ENCODE measurements around the gene S100A8. TPM values are rescaled to one million over a fixed set of nuclear protein-coding genes. Genes with fewer than 3 reads are reported as not detected.
"Not testable (repeated sequence)": the region's sequence is repeated elsewhere in the genome, so short reads cannot be mapped to it uniquely, and the experiment has no call there.

The S100A8 gene
- total RNA-seq, 4 donors from 2014 or later, result 2.4 to 118 (median 10.6) TPM

DNA sequence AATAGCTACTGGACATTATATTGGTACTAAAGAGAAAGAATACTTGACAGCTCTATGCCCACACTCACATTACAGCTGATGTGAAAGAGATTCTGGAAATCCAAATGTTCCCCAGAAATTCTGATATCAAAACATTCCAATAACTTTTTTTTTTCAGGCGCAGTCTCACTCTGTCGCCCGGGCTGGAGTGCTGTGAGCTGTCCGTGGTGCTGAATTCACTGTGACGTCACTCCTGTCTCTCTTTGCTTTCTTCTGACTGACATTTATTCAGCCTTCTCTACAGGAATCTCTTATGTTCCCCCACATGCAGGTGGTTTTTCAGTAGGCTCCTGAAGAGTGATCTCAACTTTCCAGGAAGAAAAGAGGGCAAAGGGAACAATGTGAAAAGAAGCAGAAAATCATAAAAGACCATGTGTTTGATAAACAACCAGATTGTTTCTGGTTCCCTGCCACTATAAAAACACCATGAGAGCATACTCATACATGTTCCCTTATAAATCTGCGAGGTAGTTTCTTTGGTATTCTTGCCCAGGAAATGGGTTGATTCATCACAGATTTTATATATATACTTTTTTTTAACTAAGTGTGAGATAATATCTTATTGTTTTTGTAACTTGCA, 31.7 kb upstream of the S100A8 start:
- H3K4me1 ChIP-seq, result no peaks in the 10 kb centered on the region
- H3K27me3 ChIP-seq, result no peaks in the 10 kb centered on the region
- peak; percentile 43 to 75 for DNase-seq (ENCODE audit: low spot score in 2 of 2)
- no peaks in the 10 kb centered on the region for H3K36me3 ChIP-seq
- TF ChIP-seq EP300 (IDR thresholded peaks at IDR 0.05) (no peak), POLR2A (IDR thresholded peaks at IDR 0.05) (no peak)
- TF ChIP-seq, protein P1, sequence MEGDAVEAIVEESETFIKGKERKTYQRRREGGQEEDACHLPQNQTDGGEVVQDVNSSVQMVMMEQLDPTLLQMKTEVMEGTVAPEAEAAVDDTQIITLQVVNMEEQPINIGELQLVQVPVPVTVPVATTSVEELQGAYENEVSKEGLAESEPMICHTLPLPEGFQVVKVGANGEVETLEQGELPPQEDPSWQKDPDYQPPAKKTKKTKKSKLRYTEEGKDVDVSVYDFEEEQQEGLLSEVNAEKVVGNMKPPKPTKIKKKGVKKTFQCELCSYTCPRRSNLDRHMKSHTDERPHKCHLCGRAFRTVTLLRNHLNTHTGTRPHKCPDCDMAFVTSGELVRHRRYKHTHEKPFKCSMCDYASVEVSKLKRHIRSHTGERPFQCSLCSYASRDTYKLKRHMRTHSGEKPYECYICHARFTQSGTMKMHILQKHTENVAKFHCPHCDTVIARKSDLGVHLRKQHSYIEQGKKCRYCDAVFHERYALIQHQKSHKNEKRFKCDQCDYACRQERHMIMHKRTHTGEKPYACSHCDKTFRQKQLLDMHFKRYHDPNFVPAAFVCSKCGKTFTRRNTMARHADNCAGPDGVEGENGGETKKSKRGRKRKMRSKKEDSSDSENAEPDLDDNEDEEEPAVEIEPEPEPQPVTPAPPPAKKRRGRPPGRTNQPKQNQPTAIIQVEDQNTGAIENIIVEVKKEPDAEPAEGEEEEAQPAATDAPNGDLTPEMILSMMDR (IDR thresholded peaks at IDR 0.05), result no peak
- H3K27ac ChIP-seq, result no peak overlapping the region
- H3K4me3 ChIP-seq, result no peak overlapping the region
- WGBS, 2 donors, result 7 to 11% methylated on average over 6 of the region's 6 CpGs
- H3K9me3 ChIP-seq, result no peaks in the 10 kb centered on the region

DNA sequence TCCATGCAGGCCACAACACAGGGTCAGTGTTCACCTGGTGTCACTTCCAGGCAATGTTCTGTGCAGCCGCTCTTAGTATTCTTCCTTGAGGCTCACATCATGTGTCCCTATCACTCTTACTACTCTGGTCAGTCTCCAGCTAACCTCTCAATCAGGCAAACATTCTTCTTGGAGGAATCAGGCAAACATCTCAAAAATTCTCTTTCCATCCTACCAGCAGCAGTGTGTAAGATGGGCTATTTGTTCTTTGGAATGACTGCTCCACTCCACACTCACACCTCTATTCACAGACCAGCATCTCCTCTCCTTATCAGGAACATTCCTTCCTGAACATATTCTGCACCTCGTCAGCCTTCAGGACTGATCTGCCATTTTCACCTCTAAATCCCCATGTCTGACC, 29.4 kb upstream of the S100A8 start:
- TF ChIP-seq, protein P1 (IDR thresholded peaks at IDR 0.05), result no peak
- no peak for TF ChIP-seq EP300 (IDR thresholded peaks at IDR 0.05)
- no peak for TF ChIP-seq POLR2A (IDR thresholded peaks at IDR 0.05)
- no peaks in the 10 kb centered on the region for H3K9me3 ChIP-seq
- 77 to 84% methylated on average over 2 of the region's 2 CpGs for WGBS, 2 donors
- no peaks in the 10 kb centered on the region for H3K27me3 ChIP-seq
- no peak overlapping the region for H3K4me3 ChIP-seq
- H3K36me3 ChIP-seq, result no peaks in the 10 kb centered on the region
- no peak overlapping the region for H3K27ac ChIP-seq
- no peak for DNase-seq (ENCODE audit: low spot score in 2 of 2)
- no peaks in the 10 kb centered on the region for H3K4me1 ChIP-seq

GRCh38 chr1:153419436-153419793, 28.5 kb upstream of the S100A8 start:
- H3K27ac ChIP-seq; H3K36me3 ChIP-seq; H3K27me3 ChIP-seq; H3K4me1 ChIP-seq; DNase-seq (ENCODE audit: low spot score in 2 of 2); H3K4me3 ChIP-seq; H3K9me3 ChIP-seq: not testable (repeated sequence)
- 45 to 55% methylated on average over 2 of the region's 2 CpGs for WGBS, 2 donors

GRCh38 chr1:153418758-153419435, 28.0 kb upstream of the S100A8 start:
- not testable (repeated sequence) for H3K4me3 ChIP-seq; DNase-seq (ENCODE audit: low spot score in 2 of 2)
- 67 to 68% methylated on average over 7 of the region's 7 CpGs for WGBS, 2 donors

DNA sequence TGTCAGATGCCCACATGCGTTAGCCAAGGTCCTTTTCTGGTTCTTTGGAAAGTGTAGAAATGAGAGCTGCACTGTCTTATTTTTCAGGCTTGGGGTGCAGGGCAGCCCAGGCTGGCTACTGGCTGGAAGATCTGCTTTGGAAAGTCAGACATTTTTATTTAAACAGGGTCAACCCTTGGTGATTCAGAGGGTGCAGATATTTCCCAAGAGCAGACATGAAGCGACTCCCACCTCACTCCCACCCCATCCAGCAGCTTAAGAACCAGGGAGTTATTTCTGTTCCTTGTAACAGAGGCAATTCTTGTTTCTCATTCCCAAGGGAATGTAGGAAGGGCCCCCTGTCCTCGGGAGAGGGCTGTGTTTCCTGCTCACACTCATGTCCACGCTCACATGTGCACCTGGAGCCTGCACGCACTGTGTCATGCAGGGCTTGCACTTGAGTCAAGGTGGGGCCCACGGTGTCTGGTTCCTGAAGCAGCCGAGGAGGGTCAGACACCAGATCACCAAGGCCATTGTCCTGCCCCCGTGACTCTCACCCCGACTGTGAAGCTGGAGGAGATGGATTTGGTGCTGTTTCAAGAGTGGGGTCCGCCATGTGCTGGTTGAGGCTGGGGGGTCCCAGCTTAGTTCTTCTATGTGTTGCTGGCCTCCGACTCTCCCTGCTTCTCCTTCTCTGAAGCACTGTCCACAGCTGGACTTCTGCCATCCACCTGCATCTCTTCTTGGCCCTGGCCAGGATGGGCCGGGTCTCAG, 26.4 kb upstream of the S100A8 start:
- WGBS, 2 donors, result 76 to 78% methylated on average over 12 of the region's 12 CpGs
- H3K9me3 ChIP-seq, result peaks cover 0 to 15% (median 0%) of the 10 kb centered on the region in 4 donors
- H3K36me3 ChIP-seq, result no peaks in the 10 kb centered on the region
- H3K27me3 ChIP-seq, result no peaks in the 10 kb centered on the region
- no peak overlapping the region for H3K4me3 ChIP-seq
- no peaks in the 10 kb centered on the region for H3K4me1 ChIP-seq
- no peak for DNase-seq (ENCODE audit: low spot score in 2 of 2)
- TF ChIP-seq, protein P1 (IDR thresholded peaks at IDR 0.05), result no peak
- TF ChIP-seq EP300 (IDR thresholded peaks at IDR 0.05) (no peak), POLR2A (IDR thresholded peaks at IDR 0.05) (no peak)
- no peak overlapping the region for H3K27ac ChIP-seq

More at GRCh38 chr1:153418758-153419435, 28.0 kb upstream of the S100A8 start:
- H3K9me3 ChIP-seq, H3K27ac ChIP-seq, H3K36me3 ChIP-seq, H3K27me3 ChIP-seq, H3K4me1 ChIP-seq: not testable (repeated sequence)
